HepG2 (cell line): ENCODE results near the gene RIC3. TPM values are rescaled to one million over a fixed set of nuclear protein-coding genes. Genes with fewer than 3 reads are reported as not detected.

Experiments
- ATRX ChIP-seq: sonication (generic); formaldehyde crosslinking; IDR thresholded peaks from 2 replicates; pipeline ENCODE4 v1.4.0; 2020; ENCODE audit warnings: missing genetic modification reagents, borderline replicate concordance
- GABPB1 ChIP-seq: IDR thresholded peaks from 2 replicates; pipeline ENCODE4 v1.6.1; 2016; ENCODE audit warnings: mild to moderate bottlenecking, missing genetic modification reagents, moderate library complexity, missing compliant biosample characterization
- HDAC2 ChIP-seq: sonication (generic); formaldehyde crosslinking; IDR thresholded peaks from 2 replicates; pipeline ENCODE4 v1.4.0; 2020; ENCODE audit warnings: missing genetic modification reagents
- HOXA5 ChIP-seq: sonication (generic); formaldehyde crosslinking; IDR thresholded peaks from 2 replicates; pipeline ENCODE4 v1.4.0; 2020; ENCODE audit warnings: missing genetic modification reagents
- IKZF1 ChIP-seq: fragments of 450-650 bp; IDR thresholded peaks from 2 replicates; pipeline ENCODE4 v1.7.1; 2016
- KDM2A ChIP-seq: sonication (generic); formaldehyde crosslinking; IDR thresholded peaks from 2 replicates; pipeline ENCODE4 v1.4.0; 2020; ENCODE audit warnings: low read depth, missing genetic modification reagents, borderline replicate concordance
- KDM4B ChIP-seq: sonication (generic); formaldehyde crosslinking; IDR thresholded peaks from 2 replicates; pipeline ENCODE4 v1.4.0; 2020; ENCODE audit warnings: missing genetic modification reagents
- RAD51 ChIP-seq: fragments of 450-650 bp; IDR thresholded peaks from 2 replicates; pipeline ENCODE4 v1.6.1; 2016; ENCODE audit warnings: borderline replicate concordance
- ZNF768 ChIP-seq: sonication (generic); formaldehyde crosslinking; IDR thresholded peaks from 2 replicates; pipeline ENCODE4 v1.4.0; 2020; ENCODE audit warnings: missing genetic modification reagents
- ZNF776 ChIP-seq: sonication (generic); formaldehyde crosslinking; IDR thresholded peaks from 2 replicates; pipeline ENCODE4 v1.4.0; 2020; ENCODE audit warnings: mild to moderate bottlenecking, missing genetic modification reagents
- polyA plus RNA-seq, 8 experiments: library from polyadenylated mRNA; depleted of rRNA in 3 of 8; stranded (reverse) in 7 of 8; unstranded in 1 of 8; fragments of >200 nt; fragmentation: Illumina TruSeq in 4 of 8; extraction: Trizol in 4 of 8; gene quantifications; 2 replicates each; pipeline versions ENCODE4 v1.2.1 to v1.2.3, GENCODE V29; 2011 to 2016; ENCODE audit warnings: low read depth in 4 of 8, missing spikeins in 1 of 8, mixed read lengths in 1 of 8; ENCODE audit not compliant: insufficient read depth in 1 of 8
- total RNA-seq, 5 experiments: library from RNA; depleted of rRNA; stranded (reverse); fragments of >200 nt; fragmentation: Illumina TruSeq; extraction: Trizol; gene quantifications; 2 replicates each; pipeline ENCODE4 v1.2.3, GENCODE V29; 2016; ENCODE audit warnings: low read depth in 1 of 5
- TF ChIP-seq, protein P1 (sequence below), 2 experiments: fragments of 450-650 bp in 1 of 2; sonication (generic) in 1 of 2; formaldehyde crosslinking in 1 of 2; IDR thresholded peaks; 2 replicates each; pipeline versions ENCODE4 v1.6.1 to v1.8.0; 2016 to 2022; ENCODE audit warnings: antibody characterized with exemption in 1 of 2, mild to moderate bottlenecking in 1 of 2, missing genetic modification reagents in 1 of 2
- TF ChIP-seq, protein P2 (sequence below): sonication (generic); formaldehyde crosslinking; conservative IDR thresholded peaks from 2 replicates; pipeline ENCODE4 v1.8.1; 2023; ENCODE audit warnings: missing genetic modification reagents
- TF ChIP-seq, protein P3 (sequence below): sonication (generic); formaldehyde crosslinking; IDR thresholded peaks from 2 replicates; pipeline ENCODE4 v1.9.0; 2021; ENCODE audit warnings: missing genetic modification reagents, borderline replicate concordance
- TF ChIP-seq, protein P4 (sequence below): sonication (generic); formaldehyde crosslinking; IDR thresholded peaks from 2 replicates; pipeline ENCODE4 v1.9.0; 2022; ENCODE audit warnings: missing genetic modification reagents, mild to moderate bottlenecking, borderline replicate concordance

The RIC3 gene
- total and polyA plus RNA-seq, 2 of the 13 experiments (the other 11 are each of a cell fraction or from before 2014, with no cell fraction given) = not detected

DNA sequence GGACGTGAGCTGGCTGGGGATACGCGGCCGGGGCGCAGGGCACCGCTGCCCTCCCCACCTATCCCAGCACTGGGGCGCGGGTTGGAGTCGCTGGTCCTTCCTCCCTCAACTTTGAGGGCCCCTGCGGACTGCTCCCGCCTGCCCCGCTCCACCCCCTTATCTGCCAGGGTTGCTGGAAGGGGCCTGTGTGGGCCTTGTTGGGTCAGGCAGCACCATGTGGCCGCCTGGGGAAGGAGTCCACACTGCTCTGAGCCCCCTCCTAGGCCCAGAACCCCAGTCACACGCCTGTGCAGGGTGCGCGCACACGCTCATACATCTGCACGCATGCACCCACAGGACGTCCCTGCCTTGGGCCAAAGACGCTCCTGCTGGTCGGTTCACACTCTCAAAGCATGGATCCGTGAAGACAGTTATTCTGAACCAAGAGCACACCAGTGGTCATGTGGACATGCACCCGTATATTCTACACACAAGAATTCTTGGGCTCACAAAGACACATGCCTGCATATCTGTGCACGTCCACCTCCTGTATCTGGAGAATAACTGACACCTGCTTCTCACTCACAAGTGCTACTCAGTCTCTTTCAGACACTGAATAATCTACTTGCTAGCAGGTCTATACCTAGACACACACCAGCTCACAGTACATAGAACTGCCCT is 87.1 kb downstream of the RIC3 start (continued):
- TF ChIP-seq, protein P1, sequence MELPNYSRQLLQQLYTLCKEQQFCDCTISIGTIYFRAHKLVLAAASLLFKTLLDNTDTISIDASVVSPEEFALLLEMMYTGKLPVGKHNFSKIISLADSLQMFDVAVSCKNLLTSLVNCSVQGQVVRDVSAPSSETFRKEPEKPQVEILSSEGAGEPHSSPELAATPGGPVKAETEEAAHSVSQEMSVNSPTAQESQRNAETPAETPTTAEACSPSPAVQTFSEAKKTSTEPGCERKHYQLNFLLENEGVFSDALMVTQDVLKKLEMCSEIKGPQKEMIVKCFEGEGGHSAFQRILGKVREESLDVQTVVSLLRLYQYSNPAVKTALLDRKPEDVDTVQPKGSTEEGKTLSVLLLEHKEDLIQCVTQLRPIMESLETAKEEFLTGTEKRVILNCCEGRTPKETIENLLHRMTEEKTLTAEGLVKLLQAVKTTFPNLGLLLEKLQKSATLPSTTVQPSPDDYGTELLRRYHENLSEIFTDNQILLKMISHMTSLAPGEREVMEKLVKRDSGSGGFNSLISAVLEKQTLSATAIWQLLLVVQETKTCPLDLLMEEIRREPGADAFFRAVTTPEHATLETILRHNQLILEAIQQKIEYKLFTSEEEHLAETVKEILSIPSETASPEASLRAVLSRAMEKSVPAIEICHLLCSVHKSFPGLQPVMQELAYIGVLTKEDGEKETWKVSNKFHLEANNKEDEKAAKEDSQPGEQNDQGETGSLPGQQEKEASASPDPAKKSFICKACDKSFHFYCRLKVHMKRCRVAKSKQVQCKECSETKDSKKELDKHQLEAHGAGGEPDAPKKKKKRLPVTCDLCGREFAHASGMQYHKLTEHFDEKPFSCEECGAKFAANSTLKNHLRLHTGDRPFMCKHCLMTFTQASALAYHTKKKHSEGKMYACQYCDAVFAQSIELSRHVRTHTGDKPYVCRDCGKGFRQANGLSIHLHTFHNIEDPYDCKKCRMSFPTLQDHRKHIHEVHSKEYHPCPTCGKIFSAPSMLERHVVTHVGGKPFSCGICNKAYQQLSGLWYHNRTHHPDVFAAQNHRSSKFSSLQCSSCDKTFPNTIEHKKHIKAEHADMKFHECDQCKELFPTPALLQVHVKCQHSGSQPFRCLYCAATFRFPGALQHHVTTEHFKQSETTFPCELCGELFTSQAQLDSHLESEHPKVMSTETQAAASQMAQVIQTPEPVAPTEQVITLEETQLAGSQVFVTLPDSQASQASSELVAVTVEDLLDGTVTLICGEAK (IDR thresholded peaks at IDR 0.05) = no peak
- TF ChIP-seq, protein P1 (CRISPR knock-in tag; IDR thresholded peaks at IDR 0.05) = peak; percentile 35; the same call in 1 of the 2 replicates
- TF ChIP-seq HOXA5 (CRISPR knock-in tag) (no peak), IKZF1 (no peak), KDM2A (CRISPR knock-in tag) (peak; percentile 52; the same call in 1 of the 2 replicates), KDM4B (no peak), ATRX (CRISPR knock-in tag) (no peak), ZNF768 (CRISPR knock-in tag) (peak; percentile 39; the same call in 1 of the 2 replicates), HDAC2 (CRISPR knock-in tag) (peak; percentile 24; the same call in 1 of the 2 replicates), RAD51 (no peak), GABPB1 (CRISPR knock-in tag) (peak; percentile 22; the same call in 1 of the 2 replicates), ZNF776 (CRISPR knock-in tag) (no peak)
- TF ChIP-seq, protein P2, sequence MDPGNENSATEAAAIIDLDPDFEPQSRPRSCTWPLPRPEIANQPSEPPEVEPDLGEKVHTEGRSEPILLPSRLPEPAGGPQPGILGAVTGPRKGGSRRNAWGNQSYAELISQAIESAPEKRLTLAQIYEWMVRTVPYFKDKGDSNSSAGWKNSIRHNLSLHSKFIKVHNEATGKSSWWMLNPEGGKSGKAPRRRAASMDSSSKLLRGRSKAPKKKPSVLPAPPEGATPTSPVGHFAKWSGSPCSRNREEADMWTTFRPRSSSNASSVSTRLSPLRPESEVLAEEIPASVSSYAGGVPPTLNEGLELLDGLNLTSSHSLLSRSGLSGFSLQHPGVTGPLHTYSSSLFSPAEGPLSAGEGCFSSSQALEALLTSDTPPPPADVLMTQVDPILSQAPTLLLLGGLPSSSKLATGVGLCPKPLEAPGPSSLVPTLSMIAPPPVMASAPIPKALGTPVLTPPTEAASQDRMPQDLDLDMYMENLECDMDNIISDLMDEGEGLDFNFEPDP (CRISPR knock-in tag) = no peak
- TF ChIP-seq, protein P3, sequence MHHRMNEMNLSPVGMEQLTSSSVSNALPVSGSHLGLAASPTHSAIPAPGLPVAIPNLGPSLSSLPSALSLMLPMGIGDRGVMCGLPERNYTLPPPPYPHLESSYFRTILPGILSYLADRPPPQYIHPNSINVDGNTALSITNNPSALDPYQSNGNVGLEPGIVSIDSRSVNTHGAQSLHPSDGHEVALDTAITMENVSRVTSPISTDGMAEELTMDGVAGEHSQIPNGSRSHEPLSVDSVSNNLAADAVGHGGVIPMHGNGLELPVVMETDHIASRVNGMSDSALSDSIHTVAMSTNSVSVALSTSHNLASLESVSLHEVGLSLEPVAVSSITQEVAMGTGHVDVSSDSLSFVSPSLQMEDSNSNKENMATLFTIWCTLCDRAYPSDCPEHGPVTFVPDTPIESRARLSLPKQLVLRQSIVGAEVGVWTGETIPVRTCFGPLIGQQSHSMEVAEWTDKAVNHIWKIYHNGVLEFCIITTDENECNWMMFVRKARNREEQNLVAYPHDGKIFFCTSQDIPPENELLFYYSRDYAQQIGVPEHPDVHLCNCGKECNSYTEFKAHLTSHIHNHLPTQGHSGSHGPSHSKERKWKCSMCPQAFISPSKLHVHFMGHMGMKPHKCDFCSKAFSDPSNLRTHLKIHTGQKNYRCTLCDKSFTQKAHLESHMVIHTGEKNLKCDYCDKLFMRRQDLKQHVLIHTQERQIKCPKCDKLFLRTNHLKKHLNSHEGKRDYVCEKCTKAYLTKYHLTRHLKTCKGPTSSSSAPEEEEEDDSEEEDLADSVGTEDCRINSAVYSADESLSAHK = no peak
- TF ChIP-seq, protein P4, sequence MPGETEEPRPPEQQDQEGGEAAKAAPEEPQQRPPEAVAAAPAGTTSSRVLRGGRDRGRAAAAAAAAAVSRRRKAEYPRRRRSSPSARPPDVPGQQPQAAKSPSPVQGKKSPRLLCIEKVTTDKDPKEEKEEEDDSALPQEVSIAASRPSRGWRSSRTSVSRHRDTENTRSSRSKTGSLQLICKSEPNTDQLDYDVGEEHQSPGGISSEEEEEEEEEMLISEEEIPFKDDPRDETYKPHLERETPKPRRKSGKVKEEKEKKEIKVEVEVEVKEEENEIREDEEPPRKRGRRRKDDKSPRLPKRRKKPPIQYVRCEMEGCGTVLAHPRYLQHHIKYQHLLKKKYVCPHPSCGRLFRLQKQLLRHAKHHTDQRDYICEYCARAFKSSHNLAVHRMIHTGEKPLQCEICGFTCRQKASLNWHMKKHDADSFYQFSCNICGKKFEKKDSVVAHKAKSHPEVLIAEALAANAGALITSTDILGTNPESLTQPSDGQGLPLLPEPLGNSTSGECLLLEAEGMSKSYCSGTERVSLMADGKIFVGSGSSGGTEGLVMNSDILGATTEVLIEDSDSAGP = peak; percentile 42; the same call in 1 of the 2 replicates
